Measurements from ENCODE around the gene FOXP1.

FOXP1 gene

GRCh38 chr3:71409352-71409751, 174.2 kb downstream of the FOXP1 start:
- TF ChIP-seq, protein P1, sequence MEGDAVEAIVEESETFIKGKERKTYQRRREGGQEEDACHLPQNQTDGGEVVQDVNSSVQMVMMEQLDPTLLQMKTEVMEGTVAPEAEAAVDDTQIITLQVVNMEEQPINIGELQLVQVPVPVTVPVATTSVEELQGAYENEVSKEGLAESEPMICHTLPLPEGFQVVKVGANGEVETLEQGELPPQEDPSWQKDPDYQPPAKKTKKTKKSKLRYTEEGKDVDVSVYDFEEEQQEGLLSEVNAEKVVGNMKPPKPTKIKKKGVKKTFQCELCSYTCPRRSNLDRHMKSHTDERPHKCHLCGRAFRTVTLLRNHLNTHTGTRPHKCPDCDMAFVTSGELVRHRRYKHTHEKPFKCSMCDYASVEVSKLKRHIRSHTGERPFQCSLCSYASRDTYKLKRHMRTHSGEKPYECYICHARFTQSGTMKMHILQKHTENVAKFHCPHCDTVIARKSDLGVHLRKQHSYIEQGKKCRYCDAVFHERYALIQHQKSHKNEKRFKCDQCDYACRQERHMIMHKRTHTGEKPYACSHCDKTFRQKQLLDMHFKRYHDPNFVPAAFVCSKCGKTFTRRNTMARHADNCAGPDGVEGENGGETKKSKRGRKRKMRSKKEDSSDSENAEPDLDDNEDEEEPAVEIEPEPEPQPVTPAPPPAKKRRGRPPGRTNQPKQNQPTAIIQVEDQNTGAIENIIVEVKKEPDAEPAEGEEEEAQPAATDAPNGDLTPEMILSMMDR (conservative IDR thresholded peaks at IDR 0.05; ENCODE audit: control insufficient read depth, insufficient read depth, low read depth, low read length) = no peak
- H3K4me3 ChIP-seq (ENCODE audit: control insufficient read depth, low read depth, low read length) = no peak overlapping the region
- no peak for DNase-seq (ENCODE audit: low read depth)

GRCh38 chr3:71408903-71409302, 174.6 kb downstream of the FOXP1 start:
- no peak for DNase-seq (ENCODE audit: low read depth)
- TF ChIP-seq, protein P1 (conservative IDR thresholded peaks at IDR 0.05; ENCODE audit: control insufficient read depth, insufficient read depth, low read depth, low read length) = no peak
- H3K4me3 ChIP-seq (ENCODE audit: control insufficient read depth, low read depth, low read length) = no peak overlapping the region

DNA sequence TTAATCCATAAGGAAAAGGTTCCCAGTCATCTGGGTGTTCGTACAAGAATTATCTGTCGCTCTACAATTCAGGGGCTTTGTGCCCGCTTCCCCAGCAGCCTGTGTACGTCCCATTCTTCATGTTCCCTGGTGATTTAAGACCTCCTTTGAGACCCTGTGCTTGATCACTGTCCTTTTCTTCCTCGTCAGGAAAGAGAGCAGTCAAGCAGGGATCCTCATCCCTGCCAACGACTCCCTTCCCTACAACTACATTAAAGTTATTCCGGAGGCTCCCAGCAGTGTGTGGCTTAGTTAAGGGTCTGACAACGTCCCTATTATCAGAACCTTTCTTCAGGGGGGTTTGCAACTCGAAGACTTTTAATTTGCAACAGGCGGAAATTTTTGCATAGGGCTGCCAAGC, 175.7 kb downstream of the FOXP1 start:
- H3K4me3 ChIP-seq (ENCODE audit: control insufficient read depth, low read depth, low read length) = no peak overlapping the region
- DNase-seq (ENCODE audit: low read depth) = no peak
- TF ChIP-seq, protein P1 (conservative IDR thresholded peaks at IDR 0.05; ENCODE audit: control insufficient read depth, insufficient read depth, low read depth, low read length) = no peak

- H3K4me3 ChIP-seq (ENCODE audit: control insufficient read depth, low read depth, low read length) = no peak overlapping the region
- DNase-seq (ENCODE audit: low read depth) = no peak
- TF ChIP-seq, protein P1 (conservative IDR thresholded peaks at IDR 0.05; ENCODE audit: control insufficient read depth, insufficient read depth, low read depth, low read length) = no peak
These were observed 176.3 kb downstream of the FOXP1 start for GRCh38 chr3:71406972-71407810.

DNA sequence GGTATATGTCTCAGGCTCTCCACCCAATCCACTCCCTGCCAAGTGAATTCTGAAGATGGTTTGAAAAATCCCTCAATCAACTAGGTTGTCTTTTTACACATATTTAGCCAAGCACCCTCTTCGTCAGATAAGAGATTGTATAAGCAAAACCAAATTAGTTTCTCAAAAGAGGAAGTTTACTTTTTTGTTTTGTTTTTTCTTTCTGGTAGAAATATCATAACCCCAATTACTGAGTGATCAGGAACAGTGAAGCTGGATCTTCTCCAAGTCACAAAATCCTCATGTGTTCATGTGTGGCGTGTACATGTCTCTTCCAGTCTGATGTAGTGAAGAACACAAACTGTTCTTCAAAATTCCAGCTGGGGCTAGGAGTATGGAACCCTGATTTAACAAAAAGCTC, 180.6 kb downstream of the FOXP1 start:
- no peak for DNase-seq (ENCODE audit: low read depth)
- TF ChIP-seq, protein P1 (conservative IDR thresholded peaks at IDR 0.05; ENCODE audit: control insufficient read depth, insufficient read depth, low read depth, low read length) = no peak
- no peak overlapping the region for H3K4me3 ChIP-seq (ENCODE audit: control insufficient read depth, low read depth, low read length)

- no peak overlapping the region for H3K4me3 ChIP-seq (ENCODE audit: control insufficient read depth, low read depth, low read length)
- TF ChIP-seq, protein P1 (conservative IDR thresholded peaks at IDR 0.05; ENCODE audit: control insufficient read depth, insufficient read depth, low read depth, low read length) = no peak
- DNase-seq (ENCODE audit: low read depth) = no peak
These were observed 181.2 kb downstream of the FOXP1 start for GRCh38 chr3:71402280-71402679.
